HG03575 (cell line): Measurements from ENCODE around the gene GSTT2B.
"Not testable (repeated sequence)": the region's sequence is repeated elsewhere in the genome, so short reads cannot be mapped to it uniquely, and the experiment has no call there.

Source experiments
- ATAC-seq: cut with Tn5 transposase; IDR thresholded peaks from one replicate; pipeline ENCODE4 v1.9.1; 2021; ENCODE audit not compliant: unreplicated experiment, insufficient number of reproducible peaks, low FRiP score; ENCODE audit errors: extremely low read depth

GSTT2B gene, protein sequence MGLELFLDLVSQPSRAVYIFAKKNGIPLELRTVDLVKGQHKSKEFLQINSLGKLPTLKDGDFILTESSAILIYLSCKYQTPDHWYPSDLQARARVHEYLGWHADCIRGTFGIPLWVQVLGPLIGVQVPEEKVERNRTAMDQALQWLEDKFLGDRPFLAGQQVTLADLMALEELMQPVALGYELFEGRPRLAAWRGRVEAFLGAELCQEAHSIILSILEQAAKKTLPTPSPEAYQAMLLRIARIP

DNA sequence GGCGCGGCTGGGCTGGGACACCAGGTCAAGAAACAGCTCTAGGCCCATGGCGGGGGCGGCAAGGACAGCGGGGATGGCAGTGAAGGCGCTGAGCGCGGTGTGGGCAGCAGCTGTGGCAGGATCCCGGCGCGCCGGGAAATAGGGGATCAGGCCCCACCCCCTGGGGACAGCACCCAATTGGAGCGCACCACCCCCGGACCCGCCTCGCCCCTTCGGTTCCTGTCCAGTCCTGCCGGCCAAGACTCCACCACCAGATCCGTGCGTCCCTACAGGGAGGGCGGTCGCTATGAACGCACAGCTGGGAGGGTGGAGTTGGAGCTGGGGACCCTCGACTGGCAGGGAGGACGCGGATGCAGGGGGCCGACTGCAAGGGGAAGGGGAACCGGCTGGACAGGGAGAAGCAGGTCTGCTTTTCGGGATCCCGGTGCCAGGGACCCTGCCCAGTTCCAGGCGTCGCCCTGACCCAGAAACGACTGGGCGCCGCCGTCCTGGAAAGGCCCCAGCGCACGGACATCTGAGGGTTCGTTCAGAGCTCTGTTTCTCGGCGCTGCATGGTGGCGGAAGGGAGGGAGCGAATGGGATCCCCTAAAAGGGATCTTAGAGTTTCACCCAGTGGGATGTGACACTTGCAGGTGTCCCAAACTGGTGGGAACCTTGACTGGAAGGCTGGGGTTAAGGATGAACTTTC lies at the start of gene GSTT2B:
GSTT2B (minus strand) TSS at position 112 of the 688 bp plus-strand sequence; CDS start at position 48, 64 bp downstream.
- not testable (repeated sequence) for ATAC-seq

GRCh38 chr22:24010018-24010391 lies 49.0 kb upstream of the GSTT2B start:
- ATAC-seq, result no peak

GRCh38 chr22:24009227-24010017 lies 48.4 kb upstream of the GSTT2B start:
- ATAC-seq, result no peak

DNA sequence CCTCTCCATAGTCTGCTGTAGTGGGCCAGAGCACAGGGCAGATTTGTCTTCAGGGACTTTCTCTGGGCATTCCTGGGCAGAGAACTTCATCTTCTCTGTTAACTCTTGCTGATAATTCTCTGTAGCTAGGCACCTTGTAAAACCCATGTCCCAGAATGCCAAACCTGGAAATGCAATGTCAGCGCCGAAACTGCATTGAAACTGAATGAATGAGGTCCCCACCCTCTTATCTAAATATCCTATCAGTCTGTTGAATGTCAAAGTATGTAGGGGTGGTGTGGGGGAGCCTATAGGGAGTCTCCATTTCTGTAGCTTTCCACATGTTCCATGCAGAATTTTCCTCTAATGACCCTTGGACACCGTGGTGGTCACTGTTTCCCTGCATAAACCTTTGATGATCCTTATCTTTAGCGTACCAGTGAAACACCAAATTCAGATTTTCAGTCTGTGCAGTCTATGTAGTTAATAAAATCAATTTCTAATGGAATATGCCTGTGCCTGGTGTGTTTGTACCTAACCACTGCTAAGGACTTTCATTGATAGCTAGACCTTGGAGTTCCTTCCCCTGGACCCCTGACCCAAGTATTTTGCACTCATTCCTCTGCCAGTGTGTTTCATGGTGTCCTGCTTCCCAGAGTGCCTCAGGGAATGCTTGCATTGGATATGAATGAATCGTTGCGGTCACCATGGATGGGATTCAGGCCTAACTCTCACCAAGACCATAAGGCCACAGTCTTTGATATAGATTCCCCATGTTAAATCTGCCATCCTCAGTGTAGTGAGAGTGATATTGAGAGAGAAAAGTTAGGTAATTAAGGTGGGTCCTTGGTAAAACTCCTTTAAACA lies 47.6 kb upstream of the GSTT2B start:
- ATAC-seq, result no peak

DNA sequence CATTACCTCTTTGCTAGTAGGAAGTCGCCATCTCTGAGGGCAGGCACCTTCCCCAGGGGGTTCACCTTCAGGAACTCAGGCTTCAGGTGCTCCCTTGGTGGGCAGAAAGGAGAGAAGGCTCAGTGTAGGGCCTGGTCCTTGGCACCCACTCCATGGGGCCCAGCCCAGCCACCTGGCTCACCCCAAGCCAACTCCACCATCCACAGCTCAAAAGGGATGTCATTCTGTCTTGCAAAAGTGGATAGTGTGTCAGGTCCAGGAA lies 47.0 kb upstream of the GSTT2B start:
- ATAC-seq, result no peak

- ATAC-seq, result no peak
Measured at GRCh38 chr22:24007253-24008021, 46.4 kb upstream of the GSTT2B start.

DNA sequence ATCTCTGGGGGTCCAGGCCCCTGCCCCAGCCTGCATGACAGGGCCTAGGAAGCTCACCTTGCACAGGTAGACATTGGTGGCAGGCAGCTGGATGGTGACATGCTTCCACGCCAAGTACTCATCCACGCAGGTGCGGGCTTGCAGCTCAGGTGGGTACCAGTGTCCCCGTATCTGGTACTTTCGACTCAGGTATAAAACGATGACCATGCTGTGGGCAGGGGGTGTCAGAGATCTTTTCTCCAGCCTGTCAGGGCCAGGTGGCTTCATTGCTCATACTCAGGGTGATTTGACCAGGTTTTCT lies 45.9 kb upstream of the GSTT2B start:
- no peak for ATAC-seq

DNA sequence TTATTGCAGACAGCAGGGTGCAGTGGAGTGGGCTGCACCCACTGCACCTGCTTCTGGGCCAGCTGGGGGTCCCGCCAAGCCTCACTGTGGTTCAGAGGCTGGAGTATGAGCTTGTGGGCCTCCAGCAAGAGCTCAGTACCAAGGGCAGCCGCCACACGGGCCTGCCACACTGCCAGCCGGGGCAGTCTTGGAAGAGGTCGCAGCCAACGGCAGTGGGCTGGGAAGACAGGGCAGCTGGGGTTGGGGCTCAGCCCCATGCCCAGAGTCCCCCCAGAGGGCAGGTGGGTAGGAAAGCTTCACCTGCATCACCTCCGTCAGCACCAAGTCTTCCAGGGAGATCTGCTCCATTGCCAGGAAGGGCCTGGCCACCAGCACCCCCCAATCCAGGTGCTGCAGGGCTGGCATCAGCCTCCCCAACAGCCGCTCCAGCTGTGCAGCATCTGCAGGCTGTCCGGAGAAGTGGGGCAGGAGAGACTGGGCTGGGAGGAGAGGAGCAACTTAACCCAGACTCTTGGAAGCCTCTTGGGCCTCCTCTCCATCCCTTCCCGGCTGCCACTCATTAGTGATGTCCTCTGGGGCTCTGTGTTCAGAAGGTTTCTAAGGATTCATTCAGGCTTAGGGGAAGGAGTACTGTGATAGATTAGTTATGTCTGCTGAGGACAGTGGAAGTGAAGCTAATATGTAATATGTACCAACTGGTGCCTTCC lies 45.4 kb upstream of the GSTT2B start:
- ATAC-seq, result no peak

- no peak for ATAC-seq
Measured at GRCh38 chr22:24005201-24005600, 44.2 kb upstream of the GSTT2B start, which contains the start of gene GSTT4. TSS of gene GSTT4 (minus strand) at chr22:24005453. CDS start at chr22:24005356, 97 bp downstream.

DNA sequence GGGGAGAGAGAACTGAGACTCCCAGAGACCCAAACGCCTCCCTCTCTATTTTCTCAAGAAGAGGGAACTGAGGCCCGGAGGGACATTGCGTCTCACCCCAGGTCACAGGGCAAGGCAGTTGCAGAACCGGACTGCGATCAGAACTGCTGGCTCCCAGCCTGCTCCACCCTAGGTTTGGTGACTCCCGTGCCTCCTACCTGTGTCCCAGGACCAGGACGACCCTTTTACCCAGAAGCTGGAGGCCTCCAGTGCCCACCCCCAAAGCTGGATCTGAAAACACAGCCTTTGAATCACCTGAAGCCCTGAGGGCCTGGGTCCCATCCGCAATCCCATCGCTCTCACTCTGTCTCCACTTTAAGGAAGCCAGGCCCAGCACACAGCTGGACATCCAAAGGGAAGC lies 42.9 kb upstream of the GSTT2B start:
- no peak for ATAC-seq

- ATAC-seq, result no peak
Measured at GRCh38 chr22:24002851-24003250, 41.9 kb upstream of the GSTT2B start.

GRCh38 chr22:24002272-24002671 lies 41.3 kb upstream of the GSTT2B start:
- ATAC-seq, result no peak

GRCh38 chr22:24001314-24001713 lies 40.3 kb upstream of the GSTT2B start:
- ATAC-seq, result no peak

GRCh38 chr22:23999779-24000178 lies 38.8 kb upstream of the GSTT2B start:
- ATAC-seq, result not testable (repeated sequence)

DNA sequence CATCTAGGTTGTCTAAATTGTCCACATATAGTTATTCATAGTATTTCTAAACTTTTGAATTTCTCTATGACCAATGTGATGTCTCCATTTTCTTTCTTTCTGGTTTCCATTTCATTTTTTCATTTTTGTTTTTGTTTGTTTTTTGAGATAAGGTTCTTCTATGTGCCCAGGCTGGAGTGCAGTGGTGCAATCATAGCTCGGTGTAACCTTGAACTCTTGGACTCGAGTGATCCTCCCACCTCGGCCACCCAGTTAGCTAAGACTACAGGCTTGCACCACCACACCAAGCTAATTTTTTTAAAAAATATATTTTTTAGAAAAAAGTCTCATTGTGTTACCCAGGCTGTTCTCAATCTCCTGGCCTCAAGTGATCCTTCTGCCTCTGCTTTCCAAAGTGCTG lies 36.1 kb upstream of the GSTT2B start:
- ATAC-seq, result no peak

DNA sequence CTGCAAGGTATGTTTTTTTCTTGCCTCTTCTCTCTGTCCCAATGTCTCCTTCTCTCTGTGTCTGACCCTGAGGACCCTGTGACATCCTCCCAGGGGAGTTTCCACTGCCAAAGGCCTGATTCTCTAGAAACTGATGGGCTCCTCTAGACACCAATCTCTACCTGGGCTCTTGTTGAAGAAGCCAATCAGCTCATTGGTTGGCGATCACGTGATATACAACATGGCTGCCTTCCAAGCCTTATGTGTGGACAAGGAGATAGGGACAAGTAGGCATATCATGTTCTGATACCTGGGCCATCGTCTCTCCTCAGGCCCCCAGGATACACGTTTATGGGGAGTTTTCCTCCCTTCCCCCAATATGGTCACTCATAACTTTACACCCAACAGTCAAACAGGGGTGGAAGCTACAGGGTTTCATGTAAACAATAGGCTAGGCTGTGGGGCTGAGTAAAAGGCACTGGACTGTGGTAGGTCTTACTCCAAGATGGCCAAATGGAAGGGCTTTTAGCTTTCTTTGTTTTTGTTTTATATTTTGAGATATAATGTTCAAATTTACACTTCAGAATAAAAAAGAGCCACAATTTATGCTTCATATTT lies 32.7 kb upstream of the GSTT2B start:
- not testable (repeated sequence) for ATAC-seq

- ATAC-seq, result not testable (repeated sequence)
Measured at GRCh38 chr22:23993080-23993479, 32.1 kb upstream of the GSTT2B start.
